ENCODE results near the gene SPDYE2. TPM values are rescaled to one million over a fixed set of nuclear protein-coding genes. Genes with fewer than 3 reads are reported as not detected.
"Not testable (repeated sequence)": the region's sequence is repeated elsewhere in the genome, so short reads cannot be mapped to it uniquely, and the experiment has no call there.

SPDYE2 gene
- total RNA-seq = not detected in 2 replicates

- DNase-seq (ENCODE audit: low read depth in 2 of 2) = not testable (repeated sequence)
These were observed at the start of gene SPDYE2 for GRCh38 chr7:102550808-102551422. Gene SPDYE2 (plus strand): TSS chr7:102551226. CDS start chr7:102553256, 2,030 bp downstream.

- not testable (repeated sequence) for DNase-seq (ENCODE audit: low read depth in 2 of 2)
These were observed 47.9 kb upstream of the SPDYE2 start for GRCh38 chr7:102503141-102503540.

- DNase-seq (ENCODE audit: low read depth in 2 of 2) = not testable (repeated sequence)
These were observed 45.5 kb upstream of the SPDYE2 start for GRCh38 chr7:102505298-102506185.

- not testable (repeated sequence) for DNase-seq (ENCODE audit: low read depth in 2 of 2)
These were observed 43.5 kb upstream of the SPDYE2 start for GRCh38 chr7:102507410-102508088.

- DNase-seq (ENCODE audit: low read depth in 2 of 2) = not testable (repeated sequence)
These were observed 40.5 kb upstream of the SPDYE2 start for GRCh38 chr7:102510575-102510974.

GRCh38 chr7:102511860-102512522 lies 39.0 kb upstream of the SPDYE2 start:
- not testable (repeated sequence) for DNase-seq (ENCODE audit: low read depth in 2 of 2)

GRCh38 chr7:102512642-102513221 lies 38.3 kb upstream of the SPDYE2 start:
- DNase-seq (ENCODE audit: low read depth in 2 of 2) = peak; percentile 59 to 69

GRCh38 chr7:102514881-102515721 lies 35.9 kb upstream of the SPDYE2 start:
- not testable (repeated sequence) for DNase-seq (ENCODE audit: low read depth in 2 of 2)

- not testable (repeated sequence) for DNase-seq (ENCODE audit: low read depth in 2 of 2)
These were observed 35.1 kb upstream of the SPDYE2 start for GRCh38 chr7:102515889-102516288.

GRCh38 chr7:102516951-102517350 lies 34.1 kb upstream of the SPDYE2 start:
- not testable (repeated sequence) for DNase-seq (ENCODE audit: low read depth in 2 of 2)

GRCh38 chr7:102517550-102518147 lies 33.4 kb upstream of the SPDYE2 start, which contains the start of gene RASA4B:
Gene RASA4B (minus strand): TSS chr7:102517777. CDS start chr7:102517710, 67 bp downstream.
- peak; percentile 3 to 10 for DNase-seq (ENCODE audit: low read depth in 2 of 2)

- DNase-seq (ENCODE audit: low read depth in 2 of 2) = not testable (repeated sequence)
These were observed 30.2 kb upstream of the SPDYE2 start for GRCh38 chr7:102520797-102521196.

- not testable (repeated sequence) for DNase-seq (ENCODE audit: low read depth in 2 of 2)
These were observed 26.2 kb upstream of the SPDYE2 start for GRCh38 chr7:102524803-102525202.

GRCh38 chr7:102527182-102527581 lies 23.8 kb upstream of the SPDYE2 start:
- not testable (repeated sequence) for DNase-seq (ENCODE audit: low read depth in 2 of 2)

- DNase-seq (ENCODE audit: low read depth in 2 of 2) = not testable (repeated sequence)
These were observed 22.9 kb upstream of the SPDYE2 start for GRCh38 chr7:102527822-102528793.

- not testable (repeated sequence) for DNase-seq (ENCODE audit: low read depth in 2 of 2)
These were observed 19.4 kb upstream of the SPDYE2 start for GRCh38 chr7:102531583-102531982.

- not testable (repeated sequence) for DNase-seq (ENCODE audit: low read depth in 2 of 2)
These were observed 18.9 kb upstream of the SPDYE2 start for GRCh38 chr7:102532127-102532526.

GRCh38 chr7:102535062-102535615 lies 15.9 kb upstream of the SPDYE2 start:
- peak; percentile 3 to 7 for DNase-seq (ENCODE audit: low read depth in 2 of 2)
